Peyer's patch (tissue), 4 donors: ENCODE results near the gene PAK4.

ENCODE experiments used
- POLR2A ChIP-seq, 2 donors: fragments of 450-650 bp; IDR thresholded peaks; one replicate each; pipeline ENCODE4 v1.5.1; 2017; ENCODE audit warnings: antibody characterized with exemption in 2 of 2, mild to moderate bottlenecking in 2 of 2, moderate library complexity in 2 of 2
- TF ChIP-seq, protein P1 (sequence below), 6 experiments: fragments of 450-650 bp in 4 of 6; fragments of 200-600 bp in 2 of 6; sonication (generic) in 1 of 6; IDR thresholded peaks; one replicate each; pipeline ENCODE4 v1.5.1; 2017 to 2019; ENCODE audit warnings: antibody characterized with exemption in 6 of 6, mild to moderate bottlenecking in 3 of 6, moderate library complexity in 1 of 6

DNA sequence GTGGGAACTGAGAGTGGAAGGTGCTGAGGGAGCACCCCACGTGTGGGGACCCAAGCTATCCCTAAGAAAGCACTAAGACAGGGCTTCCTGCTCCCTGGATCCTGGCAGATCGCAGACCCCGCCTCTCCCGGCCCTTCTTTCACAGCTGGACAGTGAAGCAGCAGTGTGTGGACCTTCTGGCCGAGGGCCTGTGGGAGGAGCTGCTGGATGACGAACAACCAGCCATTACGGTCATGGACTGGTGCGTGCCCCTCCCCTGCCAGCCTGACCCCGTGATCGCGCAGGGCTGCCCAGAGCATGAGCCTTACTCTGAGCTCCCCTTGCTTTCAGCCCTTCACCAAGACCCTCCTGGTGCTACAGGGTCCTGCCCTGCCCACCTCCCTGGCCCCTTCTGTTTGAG, 73.4 kb downstream of the PAK4 start:
- TF ChIP-seq, protein P1, sequence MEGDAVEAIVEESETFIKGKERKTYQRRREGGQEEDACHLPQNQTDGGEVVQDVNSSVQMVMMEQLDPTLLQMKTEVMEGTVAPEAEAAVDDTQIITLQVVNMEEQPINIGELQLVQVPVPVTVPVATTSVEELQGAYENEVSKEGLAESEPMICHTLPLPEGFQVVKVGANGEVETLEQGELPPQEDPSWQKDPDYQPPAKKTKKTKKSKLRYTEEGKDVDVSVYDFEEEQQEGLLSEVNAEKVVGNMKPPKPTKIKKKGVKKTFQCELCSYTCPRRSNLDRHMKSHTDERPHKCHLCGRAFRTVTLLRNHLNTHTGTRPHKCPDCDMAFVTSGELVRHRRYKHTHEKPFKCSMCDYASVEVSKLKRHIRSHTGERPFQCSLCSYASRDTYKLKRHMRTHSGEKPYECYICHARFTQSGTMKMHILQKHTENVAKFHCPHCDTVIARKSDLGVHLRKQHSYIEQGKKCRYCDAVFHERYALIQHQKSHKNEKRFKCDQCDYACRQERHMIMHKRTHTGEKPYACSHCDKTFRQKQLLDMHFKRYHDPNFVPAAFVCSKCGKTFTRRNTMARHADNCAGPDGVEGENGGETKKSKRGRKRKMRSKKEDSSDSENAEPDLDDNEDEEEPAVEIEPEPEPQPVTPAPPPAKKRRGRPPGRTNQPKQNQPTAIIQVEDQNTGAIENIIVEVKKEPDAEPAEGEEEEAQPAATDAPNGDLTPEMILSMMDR (IDR thresholded peaks at IDR 0.05) = no peak
- no peak for TF ChIP-seq POLR2A (IDR thresholded peaks at IDR 0.05)
